Left renal cortex interstitium (tissue), 4 donors: ENCODE results near the gene FAM120AOS. TPM values are rescaled to one million over a fixed set of nuclear protein-coding genes. Genes with fewer than 3 reads are reported as not detected.

ENCODE experiments used
- DNase-seq, 4 donors: peaks; one replicate each; pipeline ENCODE4 v3.0.0-alpha.2; 2013; ENCODE audit warnings: low read depth in 4 of 4, low spot score in 2 of 4, missing footprints in 1 of 4
- polyA plus RNA-seq, 4 donors: library from polyadenylated mRNA; unstranded; fragments of 120-200 nt; gene quantifications; one replicate each; pipeline ENCODE4 v1.2.1, GENCODE V29; 2013; ENCODE audit not compliant: insufficient read length in 4 of 4

Gene FAM120AOS
- polyA plus RNA-seq: 10 to 100 TPM; 58.6 to 65.5 (median 62.9) TPM

DNA sequence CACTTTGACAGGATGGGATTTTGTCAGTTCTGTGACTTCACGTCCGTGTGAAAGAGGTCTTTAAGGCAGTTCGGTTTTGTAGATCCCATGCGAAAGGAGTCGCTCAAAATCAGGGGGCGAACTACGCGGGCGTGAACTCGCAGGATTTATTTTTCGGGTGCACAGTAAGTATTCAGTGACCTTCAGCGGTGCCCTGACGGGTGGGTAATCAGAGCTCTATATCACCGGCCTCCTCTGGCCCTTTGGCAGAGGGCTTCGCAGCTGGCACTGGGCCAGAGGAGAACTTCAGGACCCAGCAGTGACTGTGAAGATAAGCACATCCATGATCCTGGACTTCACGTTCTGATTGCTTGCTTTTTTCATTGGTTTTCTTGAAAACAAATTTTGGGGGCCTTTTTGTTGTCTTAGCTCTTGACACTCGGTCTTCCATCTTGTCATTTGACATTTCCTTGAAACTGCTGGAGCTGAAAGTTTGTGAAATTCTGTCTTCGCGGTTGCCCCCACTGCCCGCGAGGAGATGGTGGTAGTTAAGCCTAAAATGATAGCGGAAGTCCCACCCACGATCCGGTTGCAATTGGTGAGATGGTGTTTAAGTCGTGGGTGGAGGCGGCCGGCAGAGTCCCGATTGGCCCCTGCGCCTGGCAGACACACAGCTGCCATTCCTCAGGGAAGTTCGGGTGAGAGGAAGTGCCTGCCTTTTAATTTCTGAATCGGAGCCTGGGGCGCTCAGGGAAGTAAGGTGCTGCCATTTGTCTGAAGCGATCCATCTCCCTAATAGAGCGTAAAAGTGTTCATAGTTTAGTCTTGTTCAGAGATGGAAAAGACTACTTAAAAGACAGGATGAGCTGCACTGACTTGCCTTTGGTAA lies at the start of gene FAM120AOS:
Gene FAM120AOS, minus strand, starts transcription at position 535 of the 868 bp plus-strand sequence. CDS start 872 bp downstream, outside the sequence.
- DNase-seq: peak; percentile 73 to 87 (median 84)

DNA sequence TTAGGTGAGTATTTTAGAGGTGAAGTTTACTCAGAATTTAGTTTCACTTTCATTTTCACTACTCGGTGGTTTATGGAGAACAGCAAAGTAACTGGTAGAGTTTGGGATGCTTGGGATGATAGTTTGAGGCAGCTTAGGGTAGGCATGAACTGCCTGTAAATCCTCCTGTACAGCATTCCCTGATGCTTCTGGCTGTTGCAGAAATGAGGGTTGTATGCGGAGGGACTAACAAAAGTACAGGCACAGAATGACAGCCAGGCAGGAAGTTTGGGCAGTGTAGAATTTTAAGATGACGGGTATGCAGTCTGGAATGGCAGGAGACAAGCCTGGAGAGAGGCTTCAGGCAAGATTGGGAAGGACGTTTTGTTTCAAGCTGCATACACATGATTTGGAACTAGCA lies 48.0 kb upstream of the FAM120AOS start:
- DNase-seq: no peak

DNA sequence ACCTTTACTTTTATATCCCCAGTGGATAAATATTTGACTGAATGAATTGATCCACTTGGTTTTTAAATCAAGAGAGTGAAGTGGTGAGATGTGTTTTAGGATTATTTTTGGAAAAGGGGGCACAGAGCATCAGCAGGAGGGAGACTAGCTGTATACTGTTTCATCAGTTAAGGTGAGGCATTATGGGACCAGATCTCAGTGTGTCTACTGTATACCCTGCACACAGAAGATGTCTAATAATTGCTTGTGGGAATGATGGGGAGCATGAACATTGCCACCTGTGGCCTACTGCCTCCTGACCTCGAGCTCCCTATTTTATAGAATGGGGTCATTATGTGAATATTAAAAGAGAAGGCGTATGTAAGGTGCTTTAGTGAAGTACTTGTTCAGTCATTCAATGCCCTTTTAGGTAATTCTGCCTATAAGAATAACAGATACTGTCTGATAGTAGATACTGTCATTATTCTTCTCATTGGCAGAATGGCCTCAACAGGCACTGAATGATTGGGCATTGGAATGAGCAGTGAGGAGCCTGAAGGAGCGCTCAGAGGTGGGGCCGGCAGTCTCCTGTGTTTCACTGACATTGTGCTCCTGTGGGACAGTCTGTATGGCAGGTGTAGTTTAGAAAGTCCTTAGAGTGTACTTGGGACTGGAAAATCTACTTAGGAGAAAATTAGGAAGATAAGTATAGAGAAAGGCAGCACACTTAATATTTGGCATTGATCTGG lies 47.4 kb upstream of the FAM120AOS start:
- DNase-seq: no peak

DNA sequence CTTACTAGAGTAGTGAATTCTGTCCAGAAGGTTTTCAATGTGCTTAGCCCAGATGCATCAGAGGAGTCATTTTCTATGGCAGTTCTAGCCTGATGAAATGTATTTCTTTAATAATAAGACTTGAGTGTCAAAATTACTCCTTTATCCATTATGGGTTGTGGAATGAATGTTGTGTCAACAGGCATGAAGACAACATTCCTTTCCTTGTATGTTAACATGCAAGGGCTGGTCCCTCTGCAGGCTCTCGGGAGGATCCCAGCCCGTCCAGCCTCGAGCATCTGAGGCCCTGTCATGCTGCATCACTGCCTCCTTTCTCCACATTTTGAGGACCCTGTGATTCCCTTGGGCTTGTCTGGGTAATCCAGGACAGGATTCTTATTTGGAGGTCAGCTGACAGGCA lies 42.9 kb upstream of the FAM120AOS start:
- DNase-seq: no peak

GRCh38 chr9:93493949-93494348 lies 40.6 kb upstream of the FAM120AOS start:
- no peak for DNase-seq

DNA sequence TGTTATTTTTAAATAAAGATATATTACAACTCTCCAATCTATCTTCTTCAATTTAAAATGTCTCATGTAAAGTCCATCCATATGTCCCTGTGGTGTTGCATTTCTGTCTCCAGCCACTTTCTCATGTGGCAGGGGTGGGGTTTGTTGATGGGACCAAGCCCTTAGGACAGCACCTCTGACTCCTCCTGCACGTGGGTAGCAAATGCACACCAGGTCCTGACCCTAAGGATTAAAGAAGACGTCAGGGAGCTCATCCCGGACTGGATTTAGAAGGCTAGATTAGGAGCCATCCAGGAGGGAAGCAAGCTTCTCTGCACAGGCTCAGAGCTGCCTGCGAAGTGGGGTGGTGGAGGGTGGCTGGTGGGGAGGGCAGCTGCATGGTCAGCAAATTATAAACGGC lies 38.9 kb upstream of the FAM120AOS start:
- no peak for DNase-seq

DNA sequence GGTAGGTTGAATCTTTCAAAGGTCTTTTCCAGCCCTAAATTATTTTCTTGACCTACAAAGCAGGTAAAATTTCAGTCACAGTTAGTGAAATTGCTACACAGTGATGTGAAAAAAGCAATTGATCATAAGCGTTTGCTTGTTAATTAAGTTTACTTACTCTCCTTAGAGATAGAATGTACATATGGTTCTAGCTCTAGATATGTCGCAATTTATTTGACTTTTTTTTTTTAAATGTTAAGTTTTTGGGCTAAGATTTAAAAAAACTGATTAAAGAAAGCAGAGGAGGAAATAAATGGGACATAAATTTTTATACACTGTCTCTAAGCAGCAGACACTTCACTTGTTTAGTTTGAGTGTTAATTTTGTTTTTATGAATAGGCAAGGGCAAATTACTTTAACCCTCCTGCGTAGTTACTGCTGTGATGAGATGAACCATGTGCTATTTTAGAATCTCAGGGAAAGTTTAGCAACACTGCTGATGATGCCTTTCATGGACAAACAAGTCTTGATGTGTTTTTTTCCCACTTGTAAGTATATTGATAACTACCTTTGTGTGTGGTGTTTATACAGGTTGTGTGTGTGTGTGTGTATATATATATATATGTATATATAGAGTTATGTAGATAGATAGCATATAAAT lies 38.3 kb upstream of the FAM120AOS start:
- DNase-seq: no peak

DNA sequence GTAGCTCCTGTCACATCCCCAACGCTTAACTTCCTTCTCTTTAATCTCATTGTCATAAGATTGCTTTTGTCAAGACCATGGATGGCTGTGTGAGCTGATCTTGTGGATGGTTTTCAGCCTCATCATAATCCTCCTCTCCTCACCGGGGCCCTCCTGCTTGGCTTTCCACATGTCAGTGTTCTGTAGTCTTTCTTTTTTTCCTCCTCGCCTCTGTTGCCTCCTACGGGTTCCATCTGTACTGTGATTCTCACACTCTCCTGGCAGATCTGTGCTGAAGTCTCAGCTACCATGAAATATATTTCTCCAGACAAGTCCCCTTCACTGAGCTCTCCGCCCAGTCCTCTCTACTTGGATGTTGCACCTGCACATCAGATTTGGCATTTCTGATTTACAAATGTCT lies 34.9 kb upstream of the FAM120AOS start:
- no peak for DNase-seq

DNA sequence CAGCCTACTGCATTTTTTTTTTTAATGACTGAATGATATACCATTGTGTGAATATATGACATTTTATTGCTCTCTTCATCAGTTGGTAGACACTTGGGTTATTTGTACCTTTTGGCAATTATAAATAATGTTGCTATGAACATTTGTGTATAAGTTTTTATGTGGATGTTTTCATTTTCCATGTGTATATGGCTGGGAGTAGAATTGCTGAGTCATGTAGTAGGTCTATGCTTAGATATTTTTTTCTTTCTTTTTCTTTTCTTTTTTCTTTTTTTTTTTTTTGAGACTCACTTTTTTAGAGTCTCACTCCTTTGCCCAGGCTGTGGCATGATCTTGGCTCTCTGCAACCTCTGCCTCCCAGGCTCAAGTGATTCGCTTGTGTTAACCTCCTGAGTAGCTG lies 32.9 kb upstream of the FAM120AOS start:
- no peak for DNase-seq

DNA sequence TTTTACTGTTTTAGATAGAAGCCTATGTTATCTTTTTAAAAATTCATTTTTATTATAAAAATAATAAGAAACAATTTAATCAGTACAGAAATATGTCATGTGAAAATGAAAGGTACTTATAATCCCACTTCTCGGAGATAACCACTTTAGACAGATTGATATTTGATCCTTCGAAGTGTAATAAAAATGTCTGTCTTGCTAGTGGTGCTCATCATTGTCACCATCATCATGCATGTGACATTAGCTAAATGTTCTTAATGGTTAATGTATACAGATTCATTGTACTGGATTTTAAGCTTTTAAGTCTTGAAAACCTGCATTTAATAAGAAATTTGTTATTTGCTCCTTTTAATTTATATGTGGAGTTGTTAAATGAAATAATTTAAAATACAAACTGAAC lies 30.1 kb upstream of the FAM120AOS start:
- no peak for DNase-seq

DNA sequence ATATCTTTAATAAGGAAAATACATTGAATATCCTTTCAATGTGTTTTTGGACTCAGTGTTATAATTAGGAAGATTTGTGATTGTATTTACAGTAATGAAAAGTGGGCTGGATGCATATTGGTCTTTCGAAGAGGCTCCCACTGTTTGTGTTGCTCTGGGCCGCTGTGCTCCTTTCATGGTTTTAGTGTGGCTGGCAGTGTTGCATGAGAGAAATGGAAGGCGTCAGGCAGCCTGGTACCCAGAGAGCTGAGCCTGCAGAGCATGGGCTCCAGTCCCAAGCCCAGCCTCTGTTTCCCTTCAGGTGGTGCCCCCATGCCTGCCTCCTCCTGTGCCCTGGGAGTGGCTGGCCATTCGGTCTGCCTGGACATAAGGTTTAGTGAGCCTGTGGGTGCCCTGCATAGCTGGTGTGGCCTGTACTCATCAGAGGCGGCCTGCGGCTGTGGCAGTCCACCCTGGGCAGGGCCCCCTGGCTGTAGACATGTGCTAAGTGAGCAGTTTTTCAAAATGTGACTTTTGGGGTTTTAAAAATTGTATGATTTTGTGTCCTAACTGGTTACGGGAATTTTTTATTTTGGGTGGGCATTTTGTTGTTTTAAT lies 27.4 kb upstream of the FAM120AOS start:
- no peak for DNase-seq

- DNase-seq: no peak
Observed at GRCh38 chr9:93480262-93480661, 26.9 kb upstream of the FAM120AOS start.

DNA sequence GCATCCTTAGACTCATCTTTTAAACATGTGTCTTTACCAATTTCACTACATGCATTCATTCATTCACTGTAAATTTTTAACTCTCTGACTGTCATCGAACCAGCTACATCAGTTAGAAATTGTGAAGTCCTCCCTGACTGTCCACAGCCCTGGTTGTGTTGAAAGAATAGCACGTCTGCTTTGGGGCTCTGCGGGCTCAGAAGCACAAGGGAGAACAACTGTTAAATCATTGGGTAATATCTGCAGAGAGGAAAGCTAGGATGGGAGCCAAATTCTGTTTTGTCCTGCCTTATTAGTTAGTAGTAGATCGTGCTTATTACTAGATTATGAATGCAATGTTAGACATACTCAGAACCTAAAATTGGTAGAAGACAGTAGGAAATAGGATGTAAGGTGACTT lies 26.3 kb upstream of the FAM120AOS start:
- DNase-seq: no peak

- no peak for DNase-seq
Observed at GRCh38 chr9:93477397-93477796, 24.0 kb upstream of the FAM120AOS start.

DNA sequence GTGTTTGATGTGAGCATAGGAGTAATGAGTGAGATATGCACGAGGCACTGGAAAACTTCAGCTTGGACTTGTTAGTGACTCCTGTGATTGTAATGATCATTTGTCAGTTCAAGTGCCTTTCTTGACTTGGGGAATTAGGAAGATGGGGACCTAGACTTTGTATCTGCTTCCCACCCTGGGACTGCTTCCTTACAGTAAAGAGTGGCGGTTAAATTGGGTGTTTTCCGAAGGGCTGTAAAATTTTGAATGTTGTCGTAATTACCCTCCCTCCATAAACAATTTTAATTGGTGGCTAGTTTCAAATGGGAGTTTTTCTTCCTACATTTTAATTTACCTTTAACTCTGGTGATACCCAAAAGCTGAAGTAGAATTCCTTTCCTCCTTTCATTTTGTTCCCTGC lies 23.5 kb upstream of the FAM120AOS start:
- DNase-seq: no peak

DNA sequence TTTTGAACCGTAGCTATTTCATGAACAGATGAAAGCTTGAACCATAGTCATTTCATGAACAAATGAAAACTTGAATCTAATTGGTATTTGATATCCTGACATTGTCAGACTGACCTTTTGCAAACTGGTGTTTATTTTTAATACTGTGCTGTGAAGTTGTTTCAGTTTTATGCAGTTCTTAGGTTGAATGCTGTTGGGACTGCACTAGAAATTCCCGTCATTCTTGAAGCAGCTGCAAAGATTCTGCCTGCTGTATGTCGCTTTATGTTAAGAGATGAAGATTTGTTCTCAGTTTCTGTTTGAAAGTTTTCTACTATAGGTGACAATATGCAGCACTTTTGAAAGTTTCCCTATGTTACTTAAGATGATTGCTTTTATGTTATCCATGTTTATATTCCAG lies 22.5 kb upstream of the FAM120AOS start:
- no peak for DNase-seq

- DNase-seq: no peak
Observed at GRCh38 chr9:93475108-93475507, 21.7 kb upstream of the FAM120AOS start.

DNA sequence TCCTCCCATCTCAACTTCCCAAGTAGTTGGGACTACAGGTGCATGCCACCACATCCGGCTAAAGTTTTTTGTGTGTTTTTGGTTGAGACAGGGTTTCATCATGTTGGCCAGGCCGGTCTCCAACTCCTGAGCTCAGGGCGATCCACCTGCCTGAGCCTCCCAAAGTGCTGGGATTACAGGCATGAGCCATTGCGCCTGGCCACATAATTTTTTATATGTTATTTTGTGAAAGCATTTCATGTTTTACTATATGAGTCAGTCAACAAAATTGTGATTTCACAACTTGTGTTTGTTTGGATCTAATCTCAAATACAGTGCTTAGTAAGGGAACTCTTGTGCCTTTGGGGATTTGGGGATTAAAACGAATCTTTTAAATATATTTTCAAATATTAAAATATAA lies 20.0 kb upstream of the FAM120AOS start:
- no peak for DNase-seq

GRCh38 chr9:93471124-93471523 lies 17.7 kb upstream of the FAM120AOS start:
- DNase-seq: no peak

GRCh38 chr9:93470391-93470790 lies 17.0 kb upstream of the FAM120AOS start:
- no peak for DNase-seq
